ENCODE data around the gene TCP11L1. TPM values are rescaled to one million over a fixed set of nuclear protein-coding genes. Genes with fewer than 3 reads are reported as not detected.
A peak's percentile ranks its signal among the peaks of the same experiment; 100 is the strongest.

The TCP11L1 gene
- total and polyA plus RNA-seq, 9 of the 15 experiments (the other 6 are each of a cell fraction or from before 2014, with no cell fraction given): 1.6 to 15.3 (median 5.4) TPM

- TF ChIP-seq ELK3 (CRISPR knock-in tag; IDR thresholded peaks at IDR 0.05) (no peak), CREB1 (IDR thresholded peaks at IDR 0.05) (0 out of 2 replicates have a peak, but pooled peaks have one; percentile 4), CREB1 (CRISPR knock-in tag; IDR thresholded peaks at IDR 0.05) (peak; percentile 16; the same call in 1 of the 2 replicates), MAFK (IDR thresholded peaks at IDR 0.05; ENCODE audit: low read length) (no peak), TAF7 (tag; IDR thresholded peaks at IDR 0.05) (no peak), NEUROD1 (IDR thresholded peaks at IDR 0.05; ENCODE audit: borderline replicate concordance, low read depth, low read length, partially characterized antibody) (no peak), PTBP1 (IDR thresholded peaks at IDR 0.05; ENCODE audit: low read depth, low read length) (no peak), HMBOX1 (IDR thresholded peaks at IDR 0.05) (no peak), NBN (IDR thresholded peaks at IDR 0.05; ENCODE audit: low read depth) (no peak), ZNF561 (CRISPR knock-in tag; conservative IDR thresholded peaks at IDR 0.05) (no peak), CTCF (IDR thresholded peaks at IDR 0.05 in 2 of 3, conservative IDR thresholded peaks at IDR 0.05 in 1 of 3; ENCODE audit: insufficient read depth in 2 of 3, low read depth in 1 of 3, low read length in 3 of 3) (no peak), EGR1 (conservative IDR thresholded peaks at IDR 0.05) (peak; percentile 67), ZNF766 (CRISPR knock-in tag; conservative IDR thresholded peaks at IDR 0.05) (no peak), ZNF24 (IDR thresholded peaks at IDR 0.05) (no peak), ZNF146 (CRISPR knock-in tag; IDR thresholded peaks at IDR 0.05; ENCODE audit: unreplicated experiment) (no peak), ZNF695 (CRISPR knock-in tag; IDR thresholded peaks at IDR 0.05) (no peak), JUN (IDR thresholded peaks at IDR 0.05; ENCODE audit: borderline replicate concordance, low read depth, low read length) (peak; percentile 27; the same call in 1 of the 2 replicates), JUN (CRISPR knock-in tag; IDR thresholded peaks at IDR 0.05; ENCODE audit: borderline replicate concordance) (peak; percentile 56; the same call in 1 of the 2 replicates), RB1 (IDR thresholded peaks at IDR 0.05; ENCODE audit: low read depth) (0 out of 2 replicates have a peak, but pooled peaks have one; percentile 61), HNRNPH1 (optimal IDR thresholded peaks at IDR 0.05; ENCODE audit: low read depth, low read length) (no peak), ZNF197 (CRISPR knock-in tag; IDR thresholded peaks at IDR 0.05; ENCODE audit: low read depth) (no peak), HCFC1 (IDR thresholded peaks at IDR 0.05; ENCODE audit: low read depth, low read length) (peak; percentile 14; the same call in 1 of the 2 replicates), NCOA1 (IDR thresholded peaks at IDR 0.05; ENCODE audit: low read depth) (no peak), SNRNP70 (optimal IDR thresholded peaks at IDR 0.05; ENCODE audit: low read depth, low read length) (no peak), THRA (IDR thresholded peaks at IDR 0.05) (no peak)
Measured at GRCh38 chr11:33015621-33016551, 23.5 kb upstream of the TCP11L1 start, which contains the start of gene DEPDC7 (continued).
